ENCODE data around the gene KIF18B.

The KIF18B gene

DNA sequence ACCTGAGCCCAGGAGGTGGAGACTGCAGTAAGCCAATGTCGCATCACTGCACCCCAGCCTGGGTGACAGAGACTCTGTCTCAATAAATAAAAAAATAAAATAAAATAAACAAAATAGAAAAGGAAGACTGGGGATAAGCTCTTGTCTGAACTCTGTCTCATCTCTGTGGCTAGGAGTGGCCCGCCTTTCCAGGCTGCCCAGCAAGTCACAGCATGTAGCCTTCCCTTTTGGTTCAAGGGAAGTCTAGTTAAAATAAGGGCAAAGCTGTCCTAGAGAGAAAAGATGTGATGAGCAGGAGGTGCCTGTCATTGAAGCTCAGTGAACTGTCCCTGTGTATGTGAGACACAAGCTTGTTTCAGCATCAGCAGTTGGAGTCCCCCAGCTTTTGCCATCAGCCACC, 29.6 kb downstream of the KIF18B start:
- no peak for DNase-seq (ENCODE audit: low spot score)

DNA sequence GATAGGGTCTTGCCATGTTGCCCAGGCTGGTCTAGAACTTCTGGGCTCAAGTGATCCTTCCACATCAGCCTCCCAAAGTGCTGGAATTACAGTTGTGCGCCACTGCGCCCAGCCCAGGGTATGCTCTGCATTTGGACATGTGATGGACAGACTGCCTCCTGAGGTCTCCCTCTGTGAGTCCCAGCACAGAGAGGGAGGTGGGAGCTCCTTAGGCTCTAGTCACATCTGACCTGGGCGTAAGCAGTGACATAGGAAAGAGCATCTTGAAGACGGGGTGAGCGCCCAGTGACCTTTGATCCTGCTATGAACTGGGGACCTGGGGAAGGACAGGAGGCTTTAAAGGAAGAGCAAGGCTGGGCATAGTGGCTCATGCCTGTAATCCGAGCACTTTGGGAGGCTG, 30.1 kb downstream of the KIF18B start:
- no peak for DNase-seq (ENCODE audit: low spot score)

DNA sequence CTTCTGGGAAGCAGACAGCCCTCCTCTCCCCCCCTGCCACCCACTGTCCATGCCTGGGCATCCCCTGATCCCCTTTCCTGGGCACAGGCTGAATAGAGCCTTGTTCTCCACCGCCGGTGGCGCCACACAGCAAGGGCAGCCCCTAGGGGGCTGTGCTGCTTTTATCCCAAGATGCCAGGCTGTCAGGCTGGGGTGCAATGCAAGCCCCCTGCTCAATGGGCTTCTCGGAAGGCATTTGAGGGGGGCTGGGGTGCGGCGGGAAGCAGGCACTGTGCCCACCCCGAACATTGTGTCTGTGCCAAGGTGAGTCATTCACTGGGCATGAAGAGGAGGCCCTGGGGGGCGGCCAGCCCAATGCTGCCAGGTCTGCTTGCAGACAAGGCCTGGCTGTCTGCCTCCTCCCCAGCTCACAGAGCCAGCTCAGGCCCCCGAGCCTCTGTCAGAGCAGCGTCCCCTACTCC, 30.8 kb downstream of the KIF18B start:
- DNase-seq (ENCODE audit: low spot score): peak; percentile 69

GRCh38 chr17:44915862-44916780, 31.5 kb downstream of the KIF18B start:
- DNase-seq (ENCODE audit: low spot score): peak; percentile 29

DNA sequence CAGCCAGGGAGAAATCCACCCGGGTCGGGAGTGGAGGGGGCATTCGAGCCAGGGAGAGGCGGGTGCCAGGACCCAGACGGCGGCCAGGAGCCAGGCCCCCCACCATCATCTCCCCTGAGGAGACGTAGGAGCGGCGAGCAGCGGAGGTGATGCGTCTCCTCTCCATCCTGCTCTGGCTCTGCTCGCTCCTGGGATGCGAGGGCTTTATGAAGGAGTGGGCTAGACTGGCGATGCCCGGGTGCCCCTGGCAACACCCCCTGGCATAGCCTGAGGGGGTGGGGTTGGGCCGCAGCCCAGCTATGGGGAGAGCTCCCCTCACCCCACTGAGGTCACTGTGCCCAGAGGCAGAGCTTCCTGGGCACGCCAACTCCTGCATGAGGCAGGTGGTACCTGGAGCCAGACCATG, 32.2 kb downstream of the KIF18B start, which contains the start of gene GFAP:
Gene GFAP (minus strand): TSS at position 180 of the 406 bp plus-strand sequence. CDS start 14 bp downstream, at position 166.
- peak; percentile 48 for DNase-seq (ENCODE audit: low spot score)

DNA sequence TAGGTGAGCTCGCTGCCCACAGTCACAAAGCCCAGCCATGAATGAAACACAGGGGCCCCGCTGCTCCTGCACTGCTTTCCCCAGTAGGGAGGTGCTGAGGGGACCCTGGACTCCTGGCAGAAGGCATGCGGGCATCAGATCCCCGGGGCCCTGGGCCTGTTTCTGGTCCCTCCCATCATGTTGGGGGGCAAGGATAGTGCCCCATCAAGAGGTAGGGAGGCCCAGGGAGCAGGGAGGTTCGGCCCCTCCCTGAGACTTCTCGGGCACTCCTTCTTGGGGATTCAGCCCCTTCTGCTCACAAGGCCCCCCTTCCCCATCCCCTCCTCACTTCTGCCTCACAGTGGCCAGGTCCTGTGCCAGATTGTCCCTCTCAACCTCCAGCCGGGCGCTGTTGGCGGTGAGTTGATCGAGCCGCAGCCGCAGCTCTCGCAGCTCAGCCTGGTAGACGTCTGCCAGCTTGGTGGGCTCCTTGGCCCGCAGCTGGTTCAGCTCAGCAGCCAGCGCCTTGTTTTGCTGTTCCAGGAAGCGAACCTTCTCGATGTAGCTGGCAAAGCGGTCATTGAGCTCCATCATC, 32.8 kb downstream of the KIF18B start:
- DNase-seq (ENCODE audit: low spot score): no peak

DNA sequence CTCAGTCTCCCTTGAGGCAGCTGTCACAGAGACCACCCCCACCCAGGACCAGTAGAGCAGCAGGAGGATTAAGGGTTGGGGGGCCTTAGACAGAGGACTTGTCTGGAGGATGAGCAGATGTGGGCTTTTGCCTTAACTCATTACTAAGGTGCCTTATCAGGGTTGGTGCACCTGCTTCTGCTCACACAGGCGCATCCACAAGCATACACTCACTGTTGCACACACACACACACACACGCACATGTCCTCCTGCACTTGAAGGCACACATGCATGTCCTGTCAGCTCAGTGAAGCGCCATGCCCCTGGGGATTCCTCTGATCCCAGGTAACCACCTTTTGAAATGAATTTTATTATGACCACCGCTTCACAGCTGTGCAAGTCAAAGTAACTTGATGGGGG, 33.4 kb downstream of the KIF18B start:
- DNase-seq (ENCODE audit: low spot score): peak; percentile 3

DNA sequence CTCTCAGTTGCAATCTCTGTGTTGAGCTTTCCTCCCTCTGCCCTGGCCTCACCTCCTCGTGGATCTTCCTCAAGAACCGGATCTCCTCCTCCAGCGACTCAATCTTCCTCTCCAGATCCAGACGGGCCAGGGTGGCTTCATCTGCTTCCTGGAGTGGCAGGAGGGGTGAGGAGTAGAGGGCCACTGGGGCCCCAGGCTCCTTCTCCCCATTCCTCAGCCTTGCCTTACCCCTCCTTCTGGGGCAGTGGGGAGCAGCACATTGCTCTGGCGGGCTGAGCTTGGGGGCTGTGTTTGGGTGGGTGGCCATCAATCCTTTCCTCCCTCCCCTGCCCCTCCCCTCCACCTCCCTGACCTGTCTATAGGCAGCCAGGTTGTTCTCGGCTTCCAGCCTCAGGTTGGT, 33.9 kb downstream of the KIF18B start:
- DNase-seq (ENCODE audit: low spot score): no peak

DNA sequence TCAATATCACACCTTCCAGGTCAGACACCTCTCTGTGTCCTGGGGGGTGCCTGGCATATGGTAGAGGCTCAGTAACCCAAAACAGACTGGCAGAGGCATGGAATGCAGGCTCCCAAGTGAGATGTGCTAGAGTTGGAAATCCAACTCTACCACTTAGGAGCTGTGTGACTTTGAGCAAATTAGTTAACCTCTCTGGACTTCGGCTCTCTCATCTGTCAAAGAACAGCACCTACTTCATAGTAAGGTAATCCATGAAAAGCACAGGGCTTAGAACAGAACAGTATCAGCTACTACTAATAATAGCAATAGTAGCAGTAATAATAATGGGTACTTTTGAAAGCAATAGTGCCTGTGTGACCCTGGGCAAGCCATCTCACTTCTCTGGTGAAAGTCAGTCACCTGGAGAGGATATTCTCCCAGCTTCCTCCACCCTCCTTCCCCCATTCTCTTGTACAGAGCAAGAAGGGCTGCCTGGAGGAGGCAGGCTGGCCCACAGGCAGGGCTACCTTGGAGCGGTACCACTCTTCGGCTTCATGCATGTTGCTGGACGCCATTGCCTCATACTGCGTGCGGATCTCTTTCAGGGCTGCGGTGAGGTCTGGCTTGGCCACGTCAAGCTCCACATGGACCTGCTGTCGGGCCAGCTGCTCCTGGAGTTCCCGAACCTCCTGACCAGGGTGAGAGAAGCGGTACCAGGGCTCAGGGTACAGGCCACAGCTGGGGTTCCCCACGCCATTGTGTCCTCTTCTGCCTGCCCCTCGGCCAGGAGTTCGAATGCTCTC, 34.6 kb downstream of the KIF18B start:
- DNase-seq (ENCODE audit: low spot score): no peak

GRCh38 chr17:44911133-44912001, 36.2 kb downstream of the KIF18B start:
- DNase-seq (ENCODE audit: low spot score): peak; percentile 36

DNA sequence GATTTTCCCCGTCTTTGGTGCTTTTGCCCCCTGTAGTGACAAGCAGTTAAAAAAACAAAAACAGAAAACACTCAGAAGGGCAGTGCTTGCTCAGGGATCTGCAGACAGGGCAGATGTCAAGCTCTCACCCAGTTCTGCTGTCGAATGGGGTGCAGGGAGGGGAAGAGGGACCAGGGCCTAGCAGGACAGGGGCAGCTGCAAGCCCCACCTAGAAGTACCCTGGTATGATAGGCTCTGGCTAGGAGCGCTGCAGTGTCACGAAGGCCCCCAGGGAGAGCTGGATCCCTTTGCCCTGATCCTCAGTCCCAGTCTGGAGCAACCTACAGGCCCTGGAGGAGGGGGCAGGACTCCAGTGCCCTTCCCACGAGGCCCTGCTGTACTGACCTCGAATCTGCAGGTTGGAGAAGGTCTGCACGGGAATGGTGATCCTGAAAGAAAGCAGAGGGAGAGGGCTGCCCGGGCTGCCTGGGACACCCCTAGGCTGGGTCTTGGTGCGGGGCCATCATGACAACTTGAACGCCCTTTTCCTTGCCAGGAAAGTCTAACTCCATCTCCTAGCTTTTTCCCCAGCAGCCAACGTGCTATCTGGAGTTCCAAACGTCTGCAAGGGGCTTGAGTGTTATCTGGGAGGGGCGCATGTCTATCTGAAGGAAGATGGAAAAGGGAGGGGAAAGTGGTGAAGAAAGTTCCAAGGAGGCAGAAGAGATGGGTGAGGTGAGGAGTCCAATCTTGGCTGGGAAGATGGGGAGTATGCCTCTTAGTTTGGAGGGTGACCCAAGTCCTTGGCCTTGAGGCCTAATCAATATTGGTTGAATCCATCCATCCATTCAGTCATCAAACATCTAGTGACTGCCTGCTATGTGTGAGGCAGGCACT, 37.1 kb downstream of the KIF18B start:
- DNase-seq (ENCODE audit: low spot score): peak; percentile 3

GRCh38 chr17:44909681-44910144, 37.9 kb downstream of the KIF18B start:
- no peak for DNase-seq (ENCODE audit: low spot score)

DNA sequence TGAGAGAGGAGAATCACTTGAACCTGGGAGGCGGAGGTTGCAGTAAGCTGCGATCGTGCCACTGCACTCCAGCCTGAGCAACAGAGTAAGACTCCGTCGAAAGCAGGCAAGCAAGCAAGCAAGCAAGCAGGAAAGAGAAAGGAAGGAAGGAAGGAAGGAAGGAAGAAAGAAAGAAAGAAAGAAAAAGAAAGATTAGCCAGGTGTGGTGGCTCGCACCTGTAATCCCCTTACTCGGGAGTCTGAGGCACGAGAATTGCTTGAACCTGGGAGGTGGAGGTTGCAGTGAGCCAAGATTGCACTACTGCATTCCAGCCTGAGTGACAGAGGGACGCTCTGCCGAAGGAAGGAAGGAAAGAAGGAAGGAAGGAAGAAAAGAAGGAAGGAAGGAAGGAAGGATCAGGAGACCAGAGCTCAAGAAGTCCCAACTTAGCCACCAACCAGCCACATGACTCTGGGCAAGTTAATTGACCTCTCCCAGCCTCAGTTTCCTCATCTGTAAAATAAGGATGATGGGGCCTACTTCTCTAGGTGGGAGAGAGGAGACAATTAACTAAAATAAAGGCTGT, 38.7 kb downstream of the KIF18B start:
- no peak for DNase-seq (ENCODE audit: low spot score)

- DNase-seq (ENCODE audit: low spot score): peak; percentile 8
Observed at GRCh38 chr17:44907729-44908470, 39.7 kb downstream of the KIF18B start.

- DNase-seq (ENCODE audit: low spot score): peak; percentile 12
Observed at GRCh38 chr17:44906763-44907728, 40.5 kb downstream of the KIF18B start.

- peak; percentile 10 for DNase-seq (ENCODE audit: low spot score)
Observed at GRCh38 chr17:44906010-44906646, 41.4 kb downstream of the KIF18B start.

Data from pons (tissue), 1 donor.